Hypothalamus (tissue), 51 donors: ENCODE measurements around the gene LMNTD2.

Experiments
- DNase-seq, 51 donors: peaks; one replicate each; lab custom pipeline; 2025; lab: John Stamatoyannopoulos, UW

The LMNTD2 gene

DNA sequence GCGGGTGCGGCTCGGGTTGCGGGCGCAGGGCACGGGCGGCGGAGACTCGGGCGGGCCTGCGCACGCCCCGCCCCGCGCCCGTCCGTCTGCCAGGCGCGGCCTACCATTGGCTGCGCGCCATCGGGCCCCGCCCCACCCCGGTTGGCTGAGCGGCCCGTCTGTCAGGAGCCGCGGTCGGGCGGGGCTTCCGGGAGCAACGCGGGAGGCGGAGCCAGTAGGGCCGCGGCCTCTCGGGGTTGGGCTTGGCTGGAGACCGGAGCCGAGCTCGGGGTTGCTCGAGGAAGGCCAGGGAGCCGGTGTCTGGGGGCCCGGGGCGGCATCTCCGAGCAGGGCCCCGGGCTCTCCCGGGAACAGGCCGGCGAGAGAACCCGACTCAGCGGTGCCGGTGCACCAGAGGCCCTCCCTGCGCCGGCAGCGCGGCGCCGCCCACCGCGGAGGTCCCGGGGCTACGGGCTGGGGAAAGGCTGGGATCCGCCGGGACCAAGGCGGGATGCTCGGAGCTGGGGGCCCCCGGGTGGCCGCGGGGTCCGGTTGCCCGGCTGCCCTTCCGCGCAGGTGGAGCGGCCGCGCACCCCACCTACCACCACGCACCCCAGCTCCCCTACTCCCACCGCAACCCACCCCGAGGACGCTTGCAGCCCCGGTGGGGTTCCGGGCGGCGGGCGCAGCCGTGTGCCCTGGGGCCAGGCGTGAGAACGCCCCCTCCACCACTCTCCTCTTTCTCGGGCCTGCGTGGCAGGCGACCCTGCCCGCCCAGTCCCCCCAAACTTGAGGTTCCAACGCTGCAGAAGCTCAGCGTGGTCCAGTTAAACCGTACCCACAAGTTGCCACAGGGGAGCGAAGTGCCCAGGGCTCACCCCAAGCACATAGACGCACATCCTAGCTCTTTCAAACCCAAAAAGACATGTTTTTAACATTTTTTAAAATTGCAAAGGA, 24.8 kb downstream of the LMNTD2 start, which contains the start of gene HRAS:
HRAS (minus strand) TSS at position 58 of the 936 bp plus-strand sequence.
- DNase-seq = peak; percentile 15 to 98 (median 92)

- DNase-seq = no peak
These were observed 25.4 kb downstream of the LMNTD2 start for GRCh38 chr11:535210-535518.

- peak in 9 of 51 donors; percentile 13 to 47 (median 23) for DNase-seq
These were observed 25.9 kb downstream of the LMNTD2 start for GRCh38 chr11:534396-535209.

GRCh38 chr11:533586-534395, 26.7 kb downstream of the LMNTD2 start:
- DNase-seq = no peak

GRCh38 chr11:532986-533585, 27.5 kb downstream of the LMNTD2 start:
- no peak for DNase-seq

DNA sequence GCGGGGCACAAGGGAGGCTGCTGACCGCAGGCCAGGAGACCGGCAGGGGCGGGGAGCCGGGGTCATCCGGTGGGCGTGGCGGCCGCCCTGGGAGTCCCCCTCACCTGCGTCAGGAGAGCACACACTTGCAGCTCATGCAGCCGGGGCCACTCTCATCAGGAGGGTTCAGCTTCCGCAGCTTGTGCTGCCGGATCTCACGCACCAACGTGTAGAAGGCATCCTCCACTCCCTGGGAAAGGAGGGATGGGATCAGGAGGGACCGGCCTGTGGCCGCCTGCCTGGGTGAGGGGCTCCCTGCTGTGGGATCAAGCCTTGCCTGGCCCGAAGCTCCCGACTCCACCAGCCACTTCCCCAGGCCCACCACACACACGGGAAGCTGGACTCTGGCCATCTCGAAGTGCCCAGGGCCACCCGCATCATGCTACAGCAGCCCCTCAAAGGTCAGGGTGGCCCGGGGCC, 28.0 kb downstream of the LMNTD2 start:
- no peak for DNase-seq

GRCh38 chr11:531919-532526, 28.5 kb downstream of the LMNTD2 start:
- no peak for DNase-seq

DNA sequence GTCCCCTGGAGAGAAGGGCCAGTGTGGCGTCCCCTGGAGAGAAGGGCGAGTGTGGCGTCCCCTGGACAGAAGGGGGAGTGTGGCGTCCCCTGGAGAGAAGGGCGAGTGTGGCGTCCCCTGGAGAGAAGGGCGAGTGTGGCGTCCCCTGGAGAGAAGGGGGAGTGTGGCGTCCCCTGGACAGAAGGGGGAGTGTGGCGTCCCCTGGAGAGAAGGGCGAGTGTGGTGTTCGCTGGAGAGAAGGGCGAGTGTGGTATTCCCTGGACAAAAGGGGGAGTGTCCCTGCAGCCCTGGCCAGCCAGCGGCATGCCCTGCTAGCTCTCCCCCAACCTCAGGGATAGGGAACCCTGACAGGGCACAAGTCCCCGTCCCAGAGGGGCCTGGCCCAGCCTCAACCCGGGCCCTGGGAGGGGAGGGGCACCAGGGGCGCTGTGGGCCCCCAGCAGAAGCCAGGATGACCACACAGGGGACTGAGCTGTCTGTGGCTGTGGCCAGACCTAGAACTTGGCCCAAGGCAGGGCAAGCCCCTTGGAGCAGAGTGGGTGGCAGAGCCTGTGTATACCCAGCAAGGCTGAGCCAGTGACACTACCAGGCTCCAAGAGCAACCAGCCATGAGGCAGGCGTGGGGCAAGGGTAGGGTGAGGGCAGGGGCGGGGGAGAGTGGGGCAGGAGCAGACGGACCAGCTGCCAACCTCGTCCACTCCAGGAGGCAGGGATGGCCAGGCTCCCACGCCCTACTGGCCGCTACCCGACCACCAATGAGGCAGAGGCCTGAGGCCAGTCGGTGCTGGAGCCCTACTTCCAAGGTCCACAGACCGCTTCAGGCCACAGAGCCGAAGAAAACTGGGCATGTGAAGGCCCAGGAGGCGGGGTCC, 29.3 kb downstream of the LMNTD2 start:
- DNase-seq = no peak

DNA sequence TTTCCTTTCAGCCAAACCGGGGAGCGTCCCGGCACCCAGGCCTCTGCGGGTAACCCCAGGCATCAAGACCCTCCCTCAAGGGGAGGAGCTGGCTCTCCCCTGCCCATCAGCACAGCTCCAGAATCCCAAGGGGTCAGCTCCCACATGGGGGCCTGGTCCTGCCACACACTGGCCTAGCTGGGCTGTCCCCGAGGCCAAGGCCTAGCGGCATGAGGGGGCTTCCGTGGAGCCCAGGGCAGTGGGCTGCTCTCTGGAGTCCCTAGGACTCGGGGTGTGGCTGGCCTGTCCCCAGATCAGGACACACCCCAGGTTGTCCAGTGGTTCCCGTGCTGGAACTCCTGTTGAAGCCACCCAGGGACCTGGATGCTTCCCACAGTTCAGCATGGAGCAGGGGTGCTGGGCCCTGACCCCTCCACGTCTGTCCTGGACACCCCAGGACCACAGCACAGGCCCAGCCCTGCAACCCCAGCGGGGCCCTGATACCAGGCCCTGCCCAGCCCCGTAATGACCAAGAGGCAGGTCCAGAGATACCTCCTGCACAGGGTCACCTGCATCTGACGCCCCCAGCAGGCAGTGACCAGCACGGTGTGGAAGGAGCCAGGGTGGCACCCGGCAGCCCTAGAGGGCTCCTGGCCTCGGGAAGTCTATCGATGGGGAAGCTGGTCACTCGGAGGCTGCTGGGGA, 30.7 kb downstream of the LMNTD2 start:
- no peak for DNase-seq

DNA sequence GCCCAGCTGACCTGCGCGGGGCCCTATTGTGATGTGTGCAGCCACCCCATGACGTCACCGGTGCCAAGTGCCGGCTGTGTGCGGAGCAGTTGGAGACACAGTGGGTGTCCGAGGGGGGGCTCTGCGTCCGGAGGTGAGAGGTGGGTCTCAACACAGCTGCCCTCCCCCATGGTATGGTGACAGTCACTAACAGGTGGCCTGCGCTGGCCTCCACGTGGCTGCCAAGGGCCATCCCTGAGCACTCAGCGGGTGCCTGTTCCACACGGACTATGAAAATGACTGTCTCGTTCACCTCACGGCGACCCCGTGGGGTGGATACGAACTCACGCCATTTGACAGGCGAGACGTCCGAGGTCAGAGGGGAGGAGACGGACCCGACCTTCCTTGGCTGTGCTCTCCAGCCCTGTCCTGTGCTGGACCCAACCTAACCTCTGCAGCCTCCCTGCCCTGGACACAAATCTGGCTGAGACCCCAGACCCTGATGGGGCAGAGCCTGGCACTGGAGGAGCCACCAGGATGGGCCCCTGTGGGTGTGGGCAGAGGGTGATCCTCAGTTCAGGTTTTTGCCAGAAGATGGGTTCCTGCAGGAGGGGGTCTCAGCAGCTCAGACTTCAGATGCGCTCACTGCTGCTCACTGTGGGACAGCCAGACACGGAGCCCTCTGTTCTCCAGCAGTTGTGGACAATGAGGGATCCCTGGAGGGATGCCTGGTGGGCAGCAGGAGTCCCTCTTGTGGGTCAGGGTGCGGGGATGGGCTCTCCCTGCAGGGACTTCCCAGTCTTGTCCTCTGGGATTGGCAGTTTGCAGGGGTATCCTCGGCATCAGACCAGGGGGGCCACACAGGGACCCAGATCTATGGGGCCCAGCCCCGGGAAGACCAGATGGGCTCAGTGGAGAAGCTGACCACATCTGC, 31.5 kb downstream of the LMNTD2 start:
- peak in 1 of 51 donors; percentile 8 for DNase-seq

DNA sequence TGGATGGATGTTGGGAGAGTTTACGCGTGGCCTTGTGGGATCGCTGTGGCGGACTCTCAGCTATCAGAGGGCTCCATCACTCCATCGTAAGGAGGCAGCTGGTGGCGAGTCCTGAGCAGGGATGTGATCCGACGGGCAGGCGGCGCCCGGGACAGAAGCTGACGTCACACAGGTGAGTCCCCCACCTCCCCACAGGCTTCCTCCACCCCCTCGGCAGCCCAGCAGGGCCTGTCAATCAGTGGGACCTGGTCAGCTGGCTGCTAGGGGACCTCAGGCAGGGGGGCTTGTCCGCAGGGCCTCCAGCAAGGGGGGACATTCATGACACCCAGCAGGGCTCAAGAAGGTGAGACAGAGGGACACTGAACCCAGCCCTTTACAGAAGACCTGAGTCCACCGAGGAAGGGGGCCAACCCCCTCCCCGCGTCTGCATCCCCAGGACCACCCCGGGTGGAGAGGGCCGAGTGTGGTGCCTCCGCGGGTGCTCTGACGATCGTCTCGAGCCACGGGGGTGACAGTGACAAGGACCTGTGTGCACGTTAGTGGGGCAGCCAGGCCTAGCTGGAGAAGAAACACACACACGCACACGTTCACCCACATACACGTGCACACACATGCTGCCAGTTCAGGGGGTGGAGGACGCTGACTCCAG, 32.2 kb downstream of the LMNTD2 start:
- no peak for DNase-seq

DNA sequence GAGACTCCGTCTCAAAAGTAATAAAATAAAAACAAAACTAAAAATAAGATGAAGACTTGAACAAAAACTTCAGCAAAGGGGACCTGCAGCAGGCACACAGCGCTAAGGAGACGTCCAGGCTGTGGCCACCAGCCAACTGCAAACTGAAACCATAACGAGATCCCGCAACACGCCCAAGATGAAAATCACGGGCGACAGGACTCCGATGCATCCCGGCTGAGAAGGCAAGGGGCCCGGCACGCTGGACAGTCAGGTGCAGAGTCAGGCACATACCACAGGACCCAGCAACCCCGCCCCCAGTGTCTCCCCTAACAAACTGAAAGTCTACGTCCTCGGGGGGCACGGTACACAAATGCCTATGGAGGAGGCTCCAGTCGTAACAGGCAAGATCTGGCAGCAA, 34.3 kb downstream of the LMNTD2 start:
- DNase-seq = no peak

GRCh38 chr11:521177-521688, 39.3 kb downstream of the LMNTD2 start:
- no peak for DNase-seq

- DNase-seq = no peak
These were observed 39.9 kb downstream of the LMNTD2 start for GRCh38 chr11:520428-521176.

- no peak for DNase-seq
These were observed 41.9 kb downstream of the LMNTD2 start for GRCh38 chr11:518463-519202.
